ENCODE measurements around the gene RGS9.

RGS9 gene

GRCh38 chr17:65268832-65269231 lies 131.7 kb downstream of the RGS9 start:
- no peak overlapping the region for H3K27ac Mint-ChIP-seq
- H3K27me3 Mint-ChIP-seq = peaks cover 11% of the 10 kb centered on the region
- no peak overlapping the region for H3K4me3 Mint-ChIP-seq
- DNase-seq (ENCODE audit: low spot score in 2 of 2) = no peak
- H3K36me3 Mint-ChIP-seq = no peaks in the 10 kb centered on the region
- ATAC-seq (ENCODE audit: low read depth) = no peak
- H3K4me1 Mint-ChIP-seq = no peaks in the 10 kb centered on the region
- peaks cover 6% of the 10 kb centered on the region for H3K9me3 Mint-ChIP-seq

- Mint-ChIP-seq H3K36me3 (no peaks in the 10 kb centered on the region), H3K9me3 (peaks cover 6% of the 10 kb centered on the region), H3K27me3 (peaks cover 11% of the 10 kb centered on the region), H3K27ac (no peak overlapping the region), H3K4me3 (no peak overlapping the region), H3K4me1 (no peaks in the 10 kb centered on the region)
- ATAC-seq (ENCODE audit: low read depth) (no peak), DNase-seq (ENCODE audit: low spot score in 2 of 2) (no peak)
Observed at GRCh38 chr17:65270499-65271253, 133.5 kb downstream of the RGS9 start.

GRCh38 chr17:65271296-65271695 lies 134.1 kb downstream of the RGS9 start:
- no peaks in the 10 kb centered on the region for H3K36me3 Mint-ChIP-seq
- H3K9me3 Mint-ChIP-seq = peaks cover 5% of the 10 kb centered on the region
- peaks cover 11% of the 10 kb centered on the region for H3K27me3 Mint-ChIP-seq
- no peak for DNase-seq (ENCODE audit: low spot score in 2 of 2)
- no peak for ATAC-seq (ENCODE audit: low read depth)
- no peak overlapping the region for H3K4me3 Mint-ChIP-seq
- H3K27ac Mint-ChIP-seq = no peak overlapping the region
- H3K4me1 Mint-ChIP-seq = no peaks in the 10 kb centered on the region
